ENCODE measurements around the gene PLCB2.

PLCB2 gene

DNA sequence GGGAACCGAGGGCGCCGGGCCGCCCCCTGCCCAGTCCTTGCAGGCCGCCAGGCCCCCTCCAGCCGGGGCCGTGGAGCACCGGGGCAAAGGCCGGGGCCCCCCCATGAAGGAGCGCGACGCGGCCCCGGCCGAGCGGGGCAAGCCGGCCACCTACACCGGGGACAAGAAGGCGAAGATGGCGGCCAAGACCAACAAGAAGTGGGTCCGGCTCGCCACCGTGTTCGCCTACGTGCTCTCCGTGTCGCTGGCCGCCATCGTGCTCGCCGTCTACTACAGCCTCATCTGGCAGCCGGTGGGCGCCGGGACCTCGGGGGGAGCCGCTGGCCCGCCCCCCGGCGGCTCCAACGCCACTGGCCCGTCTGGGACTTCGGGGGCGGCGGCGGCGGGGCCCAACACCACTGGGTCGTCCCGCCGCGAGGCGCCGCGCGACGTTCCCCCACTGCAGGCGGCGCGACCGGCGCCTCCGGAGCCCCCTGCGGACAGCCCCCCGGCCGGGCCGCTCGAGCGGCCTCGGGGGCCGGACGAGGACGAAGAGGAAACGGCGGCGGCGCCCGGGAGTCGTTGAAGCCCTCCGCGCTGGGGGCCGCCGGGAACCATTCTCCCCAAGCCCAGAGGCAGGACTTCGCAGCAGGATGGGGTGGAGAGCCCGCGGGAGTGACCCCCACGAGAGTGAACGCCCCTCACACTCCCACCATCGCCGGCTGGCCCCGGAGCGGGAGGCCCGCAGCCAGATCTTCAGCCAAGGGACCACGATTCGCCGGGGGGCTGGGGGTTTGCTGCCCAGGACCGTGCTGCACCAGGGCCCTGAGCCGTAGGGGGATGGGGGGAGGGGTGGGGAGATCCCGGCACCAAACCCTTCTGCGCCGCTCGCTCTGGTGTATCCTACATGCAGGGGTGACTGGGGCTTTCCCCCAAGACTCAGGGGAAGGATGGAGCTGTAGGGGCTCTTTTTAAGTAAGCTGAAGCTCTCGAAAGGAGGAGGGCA, 16.5 kb upstream of the PLCB2 start:
- DNase-seq = no peak

DNA sequence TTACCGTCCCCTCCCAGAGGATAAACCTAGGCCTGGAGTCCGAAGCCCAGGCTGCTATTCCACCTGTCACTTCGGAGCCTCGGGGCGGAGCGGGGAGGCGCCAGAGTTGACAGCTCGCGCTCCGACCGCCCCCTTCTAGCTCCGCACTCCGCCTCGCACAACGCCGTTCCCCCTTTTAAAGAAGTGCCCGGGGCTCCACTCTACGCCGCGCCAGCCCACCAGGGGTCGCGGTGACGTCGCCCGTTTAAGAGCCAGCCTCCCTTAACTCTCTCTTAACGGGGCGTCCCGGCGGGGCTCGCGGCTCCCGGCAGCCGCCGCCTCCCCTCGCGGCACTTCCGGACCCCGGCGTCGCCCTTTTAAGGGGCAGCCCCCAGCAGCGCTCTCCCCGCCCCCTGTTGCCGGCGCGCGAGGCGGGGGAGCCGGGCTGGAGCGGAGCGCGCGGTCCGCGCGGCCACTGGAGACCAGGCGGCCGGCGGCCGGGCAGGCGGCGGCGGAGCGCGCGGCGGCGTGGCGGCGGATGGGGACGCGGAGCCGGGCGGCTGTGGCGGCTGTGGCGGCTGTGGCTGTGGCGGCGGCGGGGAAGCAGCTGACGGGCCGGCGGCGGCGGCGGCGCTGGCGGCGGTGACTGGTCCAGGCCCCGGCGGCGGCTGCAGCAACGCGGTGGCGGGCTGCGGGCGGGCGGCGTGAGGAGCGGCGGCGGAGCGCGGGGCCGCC, 15.7 kb upstream of the PLCB2 start, which contains the start of gene INAFM2:
TSS of gene INAFM2 (plus strand) at position 454 of the 714 bp plus-strand sequence. CDS start 364 bp downstream, outside the sequence.
- peak; percentile 63 for DNase-seq

DNA sequence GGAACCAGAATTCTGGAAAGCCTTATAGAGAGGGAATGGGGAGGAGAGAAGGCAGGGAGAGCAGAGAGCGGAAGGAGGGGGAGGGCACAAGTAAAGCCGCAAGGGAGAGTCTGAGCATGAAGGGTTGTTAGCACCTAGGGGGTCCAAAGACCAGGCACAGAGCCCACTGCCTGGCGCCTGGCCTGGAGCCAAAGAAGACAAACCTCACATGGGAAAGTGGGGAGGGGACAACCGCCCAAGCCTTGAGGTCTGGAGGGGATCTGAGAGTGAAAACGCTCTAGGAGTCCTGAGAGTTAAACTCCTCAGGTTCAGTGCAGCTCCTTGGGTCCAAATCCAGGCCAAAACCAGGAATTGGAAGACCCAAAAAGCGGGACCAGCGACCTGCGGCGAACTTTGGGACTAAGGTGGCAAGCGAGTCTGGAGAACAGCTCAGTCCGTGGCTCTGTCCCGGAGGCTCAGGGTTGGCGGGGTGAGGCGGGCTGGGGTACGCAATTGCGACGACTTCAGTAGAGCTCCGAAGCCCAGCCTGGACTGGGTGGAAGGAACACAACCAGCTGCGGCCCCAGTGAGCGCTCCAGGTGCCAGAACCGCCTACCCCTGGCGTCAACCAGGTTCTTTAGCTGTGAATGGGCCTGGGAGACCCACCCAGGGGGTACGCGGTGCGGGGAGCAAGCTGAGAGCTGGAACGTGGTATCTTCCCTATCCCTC, 14.9 kb upstream of the PLCB2 start:
- DNase-seq = peak; percentile 39

DNA sequence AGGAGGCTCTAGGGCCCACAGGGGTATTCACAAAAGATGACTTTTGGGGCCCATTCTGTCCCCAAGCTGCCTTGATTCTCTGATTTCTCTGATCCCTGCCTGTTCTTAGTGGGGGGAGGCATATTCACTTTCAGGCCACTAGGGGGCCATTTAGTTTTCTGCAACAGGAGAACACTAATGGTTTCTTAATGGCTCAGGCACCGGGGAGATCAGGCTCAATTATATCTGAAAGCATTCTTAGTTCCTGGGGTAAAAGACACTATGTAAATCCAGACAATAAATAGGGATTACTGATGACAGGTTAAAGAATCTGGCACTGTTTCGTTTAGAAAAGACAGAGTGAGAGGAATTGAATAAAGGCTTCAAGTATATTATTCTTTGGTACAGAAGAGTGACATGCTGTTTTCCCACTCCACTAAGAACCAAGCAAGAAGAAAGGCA, 13.2 kb upstream of the PLCB2 start:
- peak; percentile 37 for DNase-seq

DNA sequence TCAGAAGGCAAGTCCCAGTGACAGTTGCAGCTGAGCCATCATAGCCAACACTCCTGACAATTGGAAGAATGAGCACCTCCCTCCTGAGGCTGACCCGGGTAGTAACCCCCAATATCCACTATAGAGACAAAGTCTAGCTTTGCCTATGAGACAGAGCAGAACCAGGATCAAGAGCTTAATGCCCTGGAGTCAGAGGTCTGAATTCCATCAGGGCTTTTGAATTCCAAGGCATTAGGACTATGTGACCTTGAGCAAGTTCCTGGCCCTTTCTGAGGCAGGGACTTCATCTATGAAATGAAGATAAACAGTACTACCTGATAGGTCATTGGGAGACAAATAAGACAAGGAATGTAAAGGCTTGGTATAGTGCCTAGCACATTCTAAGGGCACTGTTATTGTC, 12.7 kb upstream of the PLCB2 start:
- DNase-seq = no peak

DNA sequence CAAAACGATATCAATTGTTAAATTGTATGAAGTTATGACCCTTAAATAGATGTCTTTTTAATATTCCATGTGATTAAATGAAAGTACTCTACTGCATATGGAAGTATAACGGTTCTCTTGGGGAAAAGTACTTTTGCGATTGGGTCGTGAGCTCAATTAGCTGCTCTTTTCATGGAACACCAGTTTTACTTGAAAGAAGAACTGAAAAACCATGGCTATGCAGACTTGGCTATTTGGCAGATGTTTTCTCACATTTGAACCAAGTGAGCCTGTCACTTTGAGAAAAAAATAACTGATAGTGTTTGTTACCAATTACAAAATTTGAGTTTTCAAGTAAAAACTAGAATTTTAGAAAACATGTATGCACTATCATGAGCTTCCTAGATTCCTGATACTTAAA, 9.8 kb upstream of the PLCB2 start:
- DNase-seq = no peak

DNA sequence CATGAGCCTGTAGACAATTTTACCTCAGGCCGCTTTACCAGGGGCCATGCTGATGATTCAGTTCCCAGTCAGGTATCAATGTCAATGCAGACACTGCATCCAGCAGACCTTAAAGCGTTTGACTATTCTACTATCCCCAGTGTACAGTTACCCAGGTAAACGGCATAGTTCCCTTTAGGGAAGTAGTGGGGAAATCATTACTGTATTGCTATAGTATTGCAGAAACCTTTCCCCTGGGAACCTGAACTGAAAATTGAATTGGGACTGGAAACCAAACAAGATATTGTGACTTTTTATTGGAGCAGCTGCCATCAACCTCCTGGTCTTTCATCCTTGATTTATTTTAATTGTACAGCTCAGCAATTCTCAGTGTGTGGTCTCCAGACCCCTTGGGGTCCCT, 9.2 kb upstream of the PLCB2 start:
- no peak for DNase-seq

DNA sequence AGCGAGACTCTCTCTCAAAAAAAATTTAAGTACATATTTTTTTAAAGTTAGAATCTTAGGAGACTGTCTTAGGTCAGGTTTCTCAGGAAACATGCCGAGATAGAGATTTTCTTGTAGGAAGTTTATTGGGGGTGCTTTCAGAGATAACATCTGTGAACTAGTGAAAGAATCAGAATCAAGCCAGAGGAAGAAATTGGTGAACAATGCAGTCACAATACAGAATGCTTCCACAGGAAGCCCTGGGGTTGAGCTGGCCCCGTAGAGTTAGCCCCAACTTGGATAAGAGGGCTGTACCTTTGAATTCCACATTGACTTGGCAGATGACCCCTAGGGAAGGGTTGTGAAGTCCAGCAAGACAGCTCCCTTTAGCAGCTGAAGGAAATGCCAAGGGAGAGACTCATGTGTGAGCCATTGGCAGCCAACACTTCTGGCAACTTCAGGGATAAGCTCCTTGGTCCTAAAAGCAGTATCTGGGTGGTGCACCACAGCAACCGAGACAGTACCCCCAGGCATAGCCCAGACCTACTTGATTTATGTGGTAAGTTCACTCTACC, 7.1 kb upstream of the PLCB2 start:
- no peak for DNase-seq

DNA sequence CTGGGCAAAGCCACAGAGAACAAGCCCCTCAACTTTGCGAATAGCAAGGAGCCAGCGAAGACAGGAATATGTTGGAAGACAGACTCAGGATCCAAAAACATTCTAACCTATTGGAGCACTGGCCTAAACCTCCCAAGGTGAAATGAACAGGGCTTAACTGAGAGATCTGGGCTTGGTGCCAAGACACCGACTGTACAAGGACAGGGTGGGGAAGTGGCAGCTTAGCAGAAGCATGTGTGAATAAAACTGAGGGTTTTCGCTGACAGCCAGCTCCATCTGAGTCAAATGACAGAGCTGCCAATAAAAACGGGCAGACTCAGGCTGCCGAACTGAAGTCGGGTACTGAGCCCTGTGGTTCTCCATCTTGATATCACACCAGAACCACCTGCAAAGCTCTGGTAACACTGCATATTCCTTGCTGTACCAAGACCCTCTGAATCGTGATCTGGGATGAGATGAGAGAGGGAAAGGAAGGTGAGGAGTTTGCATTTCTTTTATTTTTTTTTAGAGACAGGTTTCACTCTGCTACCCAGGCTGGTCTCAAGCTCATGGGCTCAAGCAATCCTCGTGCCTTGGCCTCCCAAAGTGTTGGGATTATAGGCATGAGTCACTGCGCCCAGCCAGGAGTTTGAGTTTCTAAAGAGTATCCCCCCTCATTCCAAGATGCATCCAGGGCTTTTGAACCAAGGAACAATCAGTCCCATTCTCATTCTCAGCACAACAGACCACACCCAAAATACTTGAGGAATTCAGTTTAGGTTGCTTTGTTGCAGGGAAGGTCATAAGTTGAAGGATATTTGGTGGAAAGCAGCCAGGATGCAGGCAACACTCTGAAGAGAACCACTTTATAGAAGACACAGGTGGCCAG, 6.0 kb upstream of the PLCB2 start:
- peak; percentile 78 for DNase-seq

DNA sequence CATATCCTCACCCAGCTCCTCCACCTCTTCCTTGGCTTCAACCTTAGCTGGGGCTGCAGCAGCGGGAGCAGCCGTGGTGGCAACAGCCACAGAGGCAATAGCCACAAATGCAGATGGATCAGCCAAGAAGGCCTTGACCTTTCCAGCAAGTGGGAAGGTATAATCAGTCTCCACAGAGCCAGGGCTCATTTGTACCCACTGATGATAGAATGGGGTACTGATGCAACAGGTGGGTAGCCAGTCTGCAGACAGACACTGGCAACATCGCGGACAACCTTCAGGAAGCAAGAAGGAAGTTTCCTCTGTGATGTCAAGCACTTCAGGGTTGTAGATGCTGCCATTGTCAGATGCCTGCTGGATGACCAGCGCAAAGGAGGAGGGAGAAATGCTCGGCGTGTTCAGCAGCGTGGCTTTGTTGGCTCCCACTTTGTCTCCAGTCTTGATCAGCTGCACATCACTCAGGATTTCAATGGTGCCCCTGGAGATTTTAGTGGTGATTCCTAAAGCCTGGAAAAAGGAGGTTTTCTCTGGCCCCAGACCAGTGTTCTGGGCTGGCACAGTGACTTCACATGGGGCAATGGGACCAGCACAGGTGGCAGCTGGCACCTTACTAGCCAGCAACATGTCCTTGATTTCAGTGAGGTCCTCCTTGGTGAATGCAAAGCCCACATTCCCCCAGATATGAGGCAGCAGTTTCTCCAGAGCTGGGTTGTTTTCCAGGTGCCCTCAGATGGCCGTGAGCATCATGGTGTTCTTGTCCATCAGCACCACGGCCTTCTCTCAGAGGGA, 4.8 kb upstream of the PLCB2 start:
- no peak for DNase-seq

DNA sequence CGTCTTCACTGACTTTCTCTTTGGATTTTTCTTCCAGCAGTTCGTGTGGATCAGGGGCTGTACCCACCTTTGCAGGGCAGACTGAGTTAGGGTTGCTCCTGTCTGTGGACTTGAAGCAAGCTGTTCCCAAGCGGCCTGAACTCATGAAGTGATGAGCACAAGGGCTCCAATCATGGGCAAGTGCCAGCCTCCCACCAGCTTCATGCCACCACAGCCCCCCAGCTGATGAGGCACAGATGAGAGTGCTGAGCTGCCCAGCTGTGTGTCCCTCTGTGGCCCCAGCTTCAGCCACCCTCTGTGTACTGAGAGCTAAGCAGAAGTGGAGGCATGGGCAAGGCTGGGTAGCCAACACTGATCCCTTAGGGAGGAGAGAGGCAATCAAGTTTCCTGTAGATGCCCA, 3.3 kb upstream of the PLCB2 start:
- DNase-seq = no peak

DNA sequence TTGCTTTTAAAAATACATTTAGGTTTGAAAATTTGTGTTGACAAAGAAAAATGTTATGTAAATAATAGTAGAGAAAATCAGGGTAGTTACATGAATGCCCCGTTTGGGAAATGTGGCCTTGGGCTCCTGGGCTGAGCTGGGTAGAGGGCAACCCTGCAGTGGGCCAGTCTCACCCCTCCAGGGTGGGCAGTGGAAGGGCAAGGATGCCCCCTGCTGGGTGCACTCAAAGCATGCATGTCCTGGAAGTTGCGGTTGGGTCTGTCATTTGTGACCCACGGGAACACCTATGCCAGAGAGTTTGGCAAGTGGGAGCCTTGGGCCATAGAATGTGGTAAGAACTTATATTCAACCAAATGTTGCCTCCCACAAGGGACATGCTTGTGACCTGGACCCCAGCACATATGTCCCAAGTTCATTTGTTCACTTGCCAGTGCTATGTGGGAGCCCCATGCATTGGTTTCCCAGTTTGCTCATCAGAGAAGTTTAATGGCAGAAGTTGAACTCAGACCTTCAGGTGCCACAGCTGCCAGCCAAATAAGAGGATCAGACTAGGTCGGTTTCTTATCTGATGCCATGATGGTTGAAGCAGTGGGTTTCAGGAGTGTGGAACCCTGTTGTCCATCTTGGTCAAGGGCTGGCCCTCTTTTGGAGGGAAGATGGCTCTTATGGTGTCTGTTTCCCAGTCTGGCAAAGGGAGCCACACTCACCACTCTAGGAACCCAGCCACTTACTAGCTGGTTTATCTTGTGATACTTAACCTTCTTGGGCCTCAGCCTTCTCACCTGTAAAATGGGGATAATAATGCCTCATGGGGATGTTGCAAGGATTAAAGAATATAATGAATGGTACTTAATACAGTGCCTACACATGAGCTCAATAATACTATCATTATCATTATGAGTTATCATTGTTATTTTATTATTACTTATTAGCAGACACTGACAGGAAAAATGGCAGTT, 2.5 kb upstream of the PLCB2 start:
- DNase-seq = no peak

DNA sequence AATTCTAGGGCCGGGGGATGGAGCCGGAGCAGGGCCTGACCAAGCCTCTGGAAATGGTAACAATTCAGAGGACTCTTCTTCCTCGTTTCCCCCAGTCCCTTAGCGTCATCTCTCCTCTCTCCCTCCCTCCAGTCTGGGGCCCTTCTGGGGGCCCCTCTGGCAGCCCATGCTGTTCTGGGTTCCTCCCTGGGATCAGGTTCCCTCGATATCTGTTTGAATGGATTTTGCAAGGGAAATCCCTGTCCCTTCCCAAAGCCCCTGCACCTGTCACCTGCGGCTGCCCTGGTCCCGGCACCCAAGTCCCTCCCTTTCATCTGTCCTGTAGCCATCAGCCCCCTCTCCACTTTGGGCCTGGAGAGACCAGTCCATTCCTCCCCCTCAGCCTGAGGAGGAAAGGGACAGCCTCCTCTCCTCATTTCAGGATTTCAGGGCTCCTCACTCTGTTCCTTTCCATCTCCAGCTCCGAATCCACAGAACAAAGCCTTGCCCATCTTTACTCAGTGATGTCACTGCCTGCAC, 1.7 kb upstream of the PLCB2 start:
- DNase-seq = no peak

DNA sequence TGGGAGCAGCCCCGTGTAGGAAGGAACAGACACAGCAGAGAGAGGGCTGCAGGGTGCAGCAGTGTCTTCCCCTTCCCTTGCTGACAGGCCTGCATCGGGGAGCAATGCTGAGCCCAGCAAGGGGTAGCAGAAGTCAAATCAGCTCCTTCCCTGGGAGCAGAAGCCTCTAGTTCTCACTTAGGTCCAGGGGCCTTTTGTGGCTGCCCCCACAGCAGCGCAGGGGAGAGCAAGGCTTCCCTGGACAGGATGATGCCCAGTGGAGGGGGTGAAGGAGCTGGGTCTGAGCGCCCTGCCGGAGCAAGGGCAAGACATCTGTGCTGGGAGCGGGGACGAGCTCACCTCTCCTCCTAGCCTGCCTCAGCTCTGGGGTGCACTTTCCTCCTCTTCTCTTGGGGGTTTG, 827 bp downstream of the PLCB2 start:
- DNase-seq = no peak

DNA sequence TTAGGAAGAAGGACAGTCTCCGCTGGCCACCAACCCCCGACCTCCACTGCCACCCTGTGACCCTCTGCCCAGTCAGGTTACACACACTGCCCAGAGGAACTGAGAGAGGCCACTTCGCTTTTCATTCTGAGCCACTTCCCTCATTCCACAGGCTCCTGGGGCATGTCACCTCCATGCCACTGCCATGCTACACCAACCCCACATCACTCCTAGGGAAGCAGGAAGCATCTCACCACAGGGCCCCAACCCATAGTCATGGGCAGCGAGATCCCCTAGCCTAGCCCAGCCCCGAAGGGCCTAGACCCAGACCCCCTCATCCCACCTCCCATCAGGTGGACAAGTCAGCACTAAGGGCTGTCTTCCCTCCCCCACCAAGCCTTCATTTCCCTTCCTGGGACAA, 1.4 kb downstream of the PLCB2 start:
- no peak for DNase-seq

DNA sequence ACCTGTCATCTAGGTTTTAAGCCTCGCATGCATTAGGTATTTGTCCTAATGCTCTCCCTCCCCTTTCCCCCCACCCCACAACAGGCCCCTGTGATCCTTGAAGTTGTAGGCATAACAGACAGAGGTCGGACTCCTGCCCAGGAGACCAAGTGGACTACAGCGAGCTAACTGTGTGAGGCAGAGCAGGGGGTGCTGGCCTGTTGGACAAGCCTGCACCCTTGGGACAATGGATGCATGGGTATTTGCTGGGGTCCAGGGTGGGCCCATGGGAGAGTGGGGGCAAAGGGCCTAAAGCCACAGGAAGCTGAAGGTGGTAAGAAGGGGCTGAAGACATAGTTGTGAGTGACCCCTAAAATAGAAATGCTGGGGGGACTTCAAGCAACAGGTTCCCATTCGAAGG, 2.5 kb downstream of the PLCB2 start:
- DNase-seq = no peak

DNA sequence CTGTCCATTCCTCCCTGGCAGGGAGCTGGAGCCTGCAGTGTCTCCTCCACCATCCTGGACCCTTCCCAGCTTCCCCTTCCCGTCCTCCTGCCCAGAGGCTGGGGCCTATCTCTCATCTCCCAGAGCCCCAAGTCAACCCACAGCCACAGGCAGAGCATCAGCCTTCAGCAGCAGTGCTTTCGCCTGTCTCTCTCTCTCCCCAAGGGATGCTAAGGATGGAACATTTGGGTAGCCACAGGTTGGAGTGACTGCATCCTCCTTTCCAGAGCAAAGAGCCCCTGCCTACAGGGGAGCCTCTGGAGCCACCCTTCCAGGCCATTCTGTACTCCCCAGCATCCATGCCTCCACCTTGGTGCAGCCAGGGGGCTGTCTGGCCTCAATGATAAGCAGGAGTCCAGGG, 4.2 kb downstream of the PLCB2 start:
- DNase-seq = no peak

DNA sequence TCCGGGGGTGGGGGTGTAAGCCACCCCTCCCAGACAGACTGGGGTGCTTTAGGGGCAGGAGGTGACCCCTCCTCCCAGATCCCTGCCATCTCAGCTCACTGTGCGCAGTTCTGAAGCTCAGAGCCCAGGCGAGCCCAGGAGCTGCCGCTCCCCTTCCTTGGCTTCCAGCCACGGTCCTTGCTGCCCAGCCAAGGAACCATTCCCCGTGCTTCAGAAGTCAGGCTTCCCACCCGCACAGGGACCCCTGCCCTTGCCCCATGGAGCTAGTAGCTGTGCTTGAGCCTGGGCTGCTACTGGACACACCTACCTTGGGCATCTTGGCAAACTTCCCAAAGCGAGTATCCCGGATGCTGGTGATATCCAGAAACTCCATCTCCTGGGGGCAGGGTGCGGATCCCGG, 4.8 kb downstream of the PLCB2 start:
- no peak for DNase-seq

DNA sequence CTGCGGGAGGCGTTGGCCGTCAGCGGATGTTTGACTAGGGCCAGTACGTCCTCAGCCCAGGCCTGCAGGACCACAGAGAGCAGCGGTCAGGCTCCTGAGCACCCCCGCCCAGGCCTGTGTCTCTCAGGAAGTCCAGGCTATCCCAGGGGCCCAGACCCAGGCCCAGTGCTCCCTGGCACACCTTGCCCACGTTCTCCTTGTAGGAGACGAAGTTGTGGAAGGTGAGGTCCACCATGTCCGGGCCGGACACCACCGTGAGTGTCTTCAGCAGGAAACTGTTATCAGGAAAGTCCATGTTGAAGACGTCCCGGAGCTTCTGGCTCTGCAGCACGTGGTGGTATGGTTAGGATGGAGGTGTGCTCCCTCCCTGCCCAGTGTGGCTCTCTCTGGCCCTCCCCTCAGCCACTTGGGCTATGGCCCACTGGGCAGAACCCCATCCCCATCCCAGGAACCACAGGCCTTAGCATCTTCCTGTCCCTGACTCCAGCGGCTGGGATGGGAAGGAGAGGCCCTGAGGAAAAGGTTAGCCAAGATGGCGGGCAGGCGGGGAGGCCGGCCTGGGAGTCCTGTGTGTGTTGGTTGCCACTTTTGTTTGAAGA, 5.3 kb downstream of the PLCB2 start:
- DNase-seq = no peak
